Endodermal cell (in vitro differentiated cells): Measurements from ENCODE around the gene EEIG1. TPM values are rescaled to one million over a fixed set of nuclear protein-coding genes. Genes with fewer than 3 reads are reported as not detected.

Experiments
- DNase-seq: peaks from one replicate; pipeline ENCODE4 v3.0.0-alpha.2; 2017
- H3K27ac ChIP-seq: 2 replicates; pipeline ENCODE4 v1.5.1; 2013; ENCODE audit warnings: mild to moderate bottlenecking, low read depth, low read length, moderate library complexity
- H3K27me3 ChIP-seq: 2 replicates; pipeline ENCODE4 v1.6.1; 2013; ENCODE audit warnings: mild to moderate bottlenecking, low read length, moderate library complexity; ENCODE audit not compliant: insufficient read depth, control insufficient read depth, poor library complexity, severe bottlenecking
- H3K36me3 ChIP-seq: 2 replicates; pipeline ENCODE4 v1.7.0; 2013; ENCODE audit warnings: mild to moderate bottlenecking, low read length, moderate library complexity; ENCODE audit not compliant: control insufficient read depth, insufficient read depth
- H3K4me1 ChIP-seq: one replicate; pipeline ENCODE4 v1.7.0; 2013; ENCODE audit warnings: low read length; ENCODE audit not compliant: control insufficient read depth, insufficient read depth
- H3K4me3 ChIP-seq: 2 replicates; pipeline ENCODE4 v1.5.1; 2013; ENCODE audit warnings: mild to moderate bottlenecking, low read length, moderate library complexity
- H3K9ac ChIP-seq: 2 replicates; pipeline ENCODE4 v1.6.1; 2013; ENCODE audit warnings: mild to moderate bottlenecking, low read length, moderate library complexity; ENCODE audit not compliant: poor library complexity, severe bottlenecking; ENCODE audit errors: extremely low read depth
- H3K9me3 ChIP-seq: 2 replicates; pipeline ENCODE4 v1.6.1; 2013; ENCODE audit warnings: mild to moderate bottlenecking, low read length, moderate library complexity; ENCODE audit not compliant: control insufficient read depth
- H3K27ac Mint-ChIP-seq: 2 replicates; pipeline ENCODE4 v1.8.0; 2020; ENCODE audit warnings: mixed read lengths
- H3K27me3 Mint-ChIP-seq: 2 replicates; pipeline ENCODE4 v1.8.0; 2021; ENCODE audit warnings: mild to moderate bottlenecking, mixed read lengths; ENCODE audit not compliant: insufficient read depth
- H3K36me3 Mint-ChIP-seq: 2 replicates; pipeline ENCODE4 v1.8.0; 2020; ENCODE audit warnings: low read depth, mixed read lengths
- H3K4me1 Mint-ChIP-seq: 2 replicates; pipeline ENCODE4 v1.8.0; 2020; ENCODE audit warnings: mixed read lengths
- H3K4me3 Mint-ChIP-seq: 2 replicates; pipeline ENCODE4 v1.8.0; 2020; ENCODE audit warnings: mild to moderate bottlenecking, moderate library complexity, mixed read lengths
- H3K9me3 Mint-ChIP-seq: 2 replicates; pipeline ENCODE4 v1.8.0; 2020; ENCODE audit warnings: mild to moderate bottlenecking, mixed read lengths
- CTCF ChIP-seq: fragments of 200-600 bp; sonication (generic); conservative IDR thresholded peaks from 2 replicates; pipeline ENCODE4 v1.5.0; 2021; ENCODE audit warnings: antibody characterized with exemption, mild to moderate bottlenecking
- WGBS, 2 experiments: methylation state at CpG; one replicate each; pipeline versions ENCODE4 v1.1.5 to v1.1.7; 2013; ENCODE audit warnings: missing lambda C conversion rate in 2 of 2, mixed read lengths in 1 of 2; ENCODE audit not compliant: insufficient coverage in 1 of 2, insufficient read length in 1 of 2; 5-methylcytosine and 5-hydroxymethylcytosine counted together
- total RNA-seq, 2 donors: library from RNA; stranded (reverse); fragmentation: NEBNext Ultra II Directional in 1 of 2; extraction: Animal tissue kit (Norgen Biotek cat#: 25700) in 1 of 2; gene quantifications; 2 replicates in 1 of 2; 3 replicates in 1 of 2; pipeline ENCODE4 v1.2.1, GENCODE V29; 2021

The EEIG1 gene
- total RNA-seq, 2 donors from 2014 or later, result 56.7 to 60.8 TPM

- Mint-ChIP-seq H3K27me3 (no peaks in the 10 kb centered on the region), H3K4me1 (no peaks in the 10 kb centered on the region), H3K4me3 (no peak overlapping the region), H3K9me3 (no peaks in the 10 kb centered on the region), H3K27ac (no peak overlapping the region), H3K36me3 (no peaks in the 10 kb centered on the region)
- DNase-seq, result no peak
- Histone ChIP-seq H3K27me3 (no peaks in the 10 kb centered on the region), H3K9ac (no peak overlapping the region), H3K4me1 (no peaks in the 10 kb centered on the region), H3K4me3 (no peak overlapping the region), H3K9me3 (no peaks in the 10 kb centered on the region), H3K27ac (no peak overlapping the region), H3K36me3 (no peaks in the 10 kb centered on the region)
- no peak for TF ChIP-seq CTCF
- 92 to 100% methylated on average over 5 of the region's 5 CpGs for WGBS, 2 experiments
Observed at GRCh38 chr9:128015696-128016095, 34.9 kb upstream of the EEIG1 start.

GRCh38 chr9:128011071-128011817 is 30.5 kb upstream of the EEIG1 start:
- Mint-ChIP-seq H3K36me3 (peaks cover 4% of the 10 kb centered on the region), H3K9me3 (peaks cover 16% of the 10 kb centered on the region), H3K4me1 (no peaks in the 10 kb centered on the region), H3K4me3 (no peak overlapping the region), H3K27me3 (peaks cover 2% of the 10 kb centered on the region), H3K27ac (no peak overlapping the region)
- DNase-seq, result no peak
- Histone ChIP-seq H3K27ac (no peak overlapping the region), H3K4me1 (no peaks in the 10 kb centered on the region), H3K4me3 (no peak overlapping the region), H3K9ac (no peak overlapping the region), H3K27me3 (no peaks in the 10 kb centered on the region), H3K9me3 (peaks cover 14% of the 10 kb centered on the region), H3K36me3 (no peaks in the 10 kb centered on the region)
- TF ChIP-seq CTCF, result no peak
- WGBS, 2 experiments, result 80 to 86% methylated on average over 9 to 12 of the region's 12 CpGs

- H3K27ac ChIP-seq, result no peak overlapping the region
Observed at GRCh38 chr9:128009639-128010038, 28.9 kb upstream of the EEIG1 start.

More at GRCh38 chr9:128009639-128010038, 28.9 kb upstream of the EEIG1 start:
- H3K9me3 ChIP-seq, result peaks cover 14% of the 10 kb centered on the region
- H3K4me3 Mint-ChIP-seq, result no peak overlapping the region
- no peak overlapping the region for H3K27ac Mint-ChIP-seq
- H3K27me3 Mint-ChIP-seq, result peaks cover 2% of the 10 kb centered on the region
- no peak overlapping the region for H3K4me3 ChIP-seq
- H3K9ac ChIP-seq, result no peak overlapping the region
- no peaks in the 10 kb centered on the region for H3K36me3 ChIP-seq
- H3K36me3 Mint-ChIP-seq, result peaks cover 4% of the 10 kb centered on the region
- TF ChIP-seq CTCF, result no peak
- no peak for DNase-seq
- H3K27me3 ChIP-seq, result no peaks in the 10 kb centered on the region
- H3K4me1 ChIP-seq, result no peaks in the 10 kb centered on the region
- WGBS, 2 experiments, result 92 to 96% methylated on average over 8 to 9 of the region's 9 CpGs
- no peaks in the 10 kb centered on the region for H3K4me1 Mint-ChIP-seq
- peaks cover 16% of the 10 kb centered on the region for H3K9me3 Mint-ChIP-seq
